OCI-LY7 (cell line): ENCODE results near the gene ZFP14.

Experiments
- EZH2phosphoT487 ChIP-seq: fragments of 200-600 bp; sonication (generic); IDR thresholded peaks from 2 replicates; pipeline ENCODE4 v1.6.1; 2018; ENCODE audit warnings: low read depth, borderline replicate concordance, mild to moderate bottlenecking, mixed run types, antibody characterized with exemption, low read length, moderate library complexity, mixed read lengths
- TF ChIP-seq, protein P1 (sequence below): fragments of 200-600 bp; sonication (generic); conservative IDR thresholded peaks from 2 replicates; pipeline ENCODE4 v1.5.1; 2014; ENCODE audit warnings: mild to moderate bottlenecking, antibody characterized with exemption, low read length, moderate library complexity, mixed read lengths

DNA sequence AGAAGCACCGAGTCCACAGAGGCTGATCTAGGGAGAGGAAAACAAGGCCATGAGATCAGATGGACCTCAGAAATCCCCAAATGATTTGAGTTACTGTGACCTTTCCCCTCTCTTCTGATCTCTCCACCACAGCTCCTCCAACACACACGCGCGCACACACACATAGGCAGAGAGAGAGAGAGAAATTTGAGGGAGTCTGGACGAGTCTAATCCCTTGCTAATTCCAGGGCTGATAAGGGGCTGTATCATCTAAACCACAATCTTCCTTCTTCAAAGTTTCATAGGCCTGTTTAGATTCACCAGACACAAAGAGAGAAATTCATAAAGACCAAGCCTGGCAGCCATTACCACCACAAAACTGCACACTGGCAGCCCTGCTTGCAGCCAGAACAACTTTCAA is 30.8 kb upstream of the ZFP14 start:
- TF ChIP-seq, protein P1, sequence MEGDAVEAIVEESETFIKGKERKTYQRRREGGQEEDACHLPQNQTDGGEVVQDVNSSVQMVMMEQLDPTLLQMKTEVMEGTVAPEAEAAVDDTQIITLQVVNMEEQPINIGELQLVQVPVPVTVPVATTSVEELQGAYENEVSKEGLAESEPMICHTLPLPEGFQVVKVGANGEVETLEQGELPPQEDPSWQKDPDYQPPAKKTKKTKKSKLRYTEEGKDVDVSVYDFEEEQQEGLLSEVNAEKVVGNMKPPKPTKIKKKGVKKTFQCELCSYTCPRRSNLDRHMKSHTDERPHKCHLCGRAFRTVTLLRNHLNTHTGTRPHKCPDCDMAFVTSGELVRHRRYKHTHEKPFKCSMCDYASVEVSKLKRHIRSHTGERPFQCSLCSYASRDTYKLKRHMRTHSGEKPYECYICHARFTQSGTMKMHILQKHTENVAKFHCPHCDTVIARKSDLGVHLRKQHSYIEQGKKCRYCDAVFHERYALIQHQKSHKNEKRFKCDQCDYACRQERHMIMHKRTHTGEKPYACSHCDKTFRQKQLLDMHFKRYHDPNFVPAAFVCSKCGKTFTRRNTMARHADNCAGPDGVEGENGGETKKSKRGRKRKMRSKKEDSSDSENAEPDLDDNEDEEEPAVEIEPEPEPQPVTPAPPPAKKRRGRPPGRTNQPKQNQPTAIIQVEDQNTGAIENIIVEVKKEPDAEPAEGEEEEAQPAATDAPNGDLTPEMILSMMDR, result no peak
- TF ChIP-seq EZH2phosphoT487, result no peak
